ENCODE data around the gene ATOH8. TPM values are rescaled to one million over a fixed set of nuclear protein-coding genes. Genes with fewer than 3 reads are reported as not detected.
"Not testable (repeated sequence)": the region's sequence is repeated elsewhere in the genome, so short reads cannot be mapped to it uniquely, and the experiment has no call there.

Gene ATOH8
- total RNA-seq, 1 donor from 2014 or later = 93.6 TPM

- H3K27ac ChIP-seq = peak overlapping the region; percentile 94
- TF ChIP-seq CTCF (IDR thresholded peaks at IDR 0.05) = no peak
- no peaks in the 10 kb centered on the region for H3K36me3 ChIP-seq
- H3K9me3 ChIP-seq = no peaks in the 10 kb centered on the region
- intact Hi-C loops (cut with DNase I) = no loop called here
- peaks cover 77% of the 10 kb centered on the region for H3K4me1 ChIP-seq
- no peak for DNase-seq
- ATAC-seq = no peak
- H3K4me3 ChIP-seq = peak overlapping the region; percentile 36
- no peaks in the 10 kb centered on the region for H3K27me3 ChIP-seq
These were observed 42.2 kb upstream of the ATOH8 start for GRCh38 chr2:85711578-85712060.

- peak; percentile 2 for ATAC-seq
- no peaks in the 10 kb centered on the region for H3K36me3 ChIP-seq
- no peak for TF ChIP-seq CTCF (IDR thresholded peaks at IDR 0.05)
- DNase-seq = peak; percentile 79
- no peaks in the 10 kb centered on the region for H3K9me3 ChIP-seq
- intact Hi-C loops (cut with DNase I) = no loop called here
- H3K4me3 ChIP-seq = peak overlapping the region; percentile 36
- H3K27ac ChIP-seq = peak overlapping the region; percentile 94
- H3K27me3 ChIP-seq = no peaks in the 10 kb centered on the region
- peaks cover 71% of the 10 kb centered on the region for H3K4me1 ChIP-seq
These were observed 41.5 kb upstream of the ATOH8 start for GRCh38 chr2:85712336-85712735.

GRCh38 chr2:85712849-85713612 is 40.8 kb upstream of the ATOH8 start:
- H3K4me1 ChIP-seq = peaks cover 64% of the 10 kb centered on the region
- no peak for TF ChIP-seq CTCF (IDR thresholded peaks at IDR 0.05)
- no peaks in the 10 kb centered on the region for H3K27me3 ChIP-seq
- H3K27ac ChIP-seq = peak overlapping the region; percentile 94
- peak; percentile 95 for DNase-seq
- no peaks in the 10 kb centered on the region for H3K9me3 ChIP-seq
- no peaks in the 10 kb centered on the region for H3K36me3 ChIP-seq
- peak overlapping the region; percentile 36 for H3K4me3 ChIP-seq
- intact Hi-C loops (cut with DNase I) = no loop called here
- peak; percentile 76 for ATAC-seq

- DNase-seq (peak; percentile 86), ATAC-seq (peak; percentile 41)
- Histone ChIP-seq H3K36me3 (no peaks in the 10 kb centered on the region), H3K4me1 (peaks cover 56% of the 10 kb centered on the region), H3K27ac (peak overlapping the region; percentile 94), H3K4me3 (no peak overlapping the region), H3K9me3 (no peaks in the 10 kb centered on the region), H3K27me3 (no peaks in the 10 kb centered on the region)
- intact Hi-C loops (cut with DNase I) = no loop called here
- no peak for TF ChIP-seq CTCF (IDR thresholded peaks at IDR 0.05)
These were observed 40.0 kb upstream of the ATOH8 start for GRCh38 chr2:85713836-85714235.

- H3K9me3 ChIP-seq; intact Hi-C loops (cut with DNase I); H3K4me3 ChIP-seq; H3K36me3 ChIP-seq; DNase-seq; ATAC-seq; H3K27me3 ChIP-seq: not testable (repeated sequence)
- peaks cover 50% of the 10 kb centered on the region for H3K4me1 ChIP-seq
- H3K27ac ChIP-seq = peak overlapping the region; percentile 94
These were observed 39.4 kb upstream of the ATOH8 start for GRCh38 chr2:85714421-85714820.

GRCh38 chr2:85714841-85715240 is 39.0 kb upstream of the ATOH8 start:
- H3K27me3 ChIP-seq = no peaks in the 10 kb centered on the region
- ATAC-seq = no peak
- H3K4me3 ChIP-seq = no peak overlapping the region
- no peak for DNase-seq
- no peaks in the 10 kb centered on the region for H3K9me3 ChIP-seq
- H3K4me1 ChIP-seq = peaks cover 46% of the 10 kb centered on the region
- H3K27ac ChIP-seq = peak overlapping the region; percentile 94
- intact Hi-C loops (cut with DNase I) = no loop called here
- no peaks in the 10 kb centered on the region for H3K36me3 ChIP-seq
- no peak for TF ChIP-seq CTCF (IDR thresholded peaks at IDR 0.05)
